Measurements from ENCODE around the gene TPRX1.
"Not testable (repeated sequence)": the region's sequence is repeated elsewhere in the genome, so short reads cannot be mapped to it uniquely, and the experiment has no call there.

Gene TPRX1

DNA sequence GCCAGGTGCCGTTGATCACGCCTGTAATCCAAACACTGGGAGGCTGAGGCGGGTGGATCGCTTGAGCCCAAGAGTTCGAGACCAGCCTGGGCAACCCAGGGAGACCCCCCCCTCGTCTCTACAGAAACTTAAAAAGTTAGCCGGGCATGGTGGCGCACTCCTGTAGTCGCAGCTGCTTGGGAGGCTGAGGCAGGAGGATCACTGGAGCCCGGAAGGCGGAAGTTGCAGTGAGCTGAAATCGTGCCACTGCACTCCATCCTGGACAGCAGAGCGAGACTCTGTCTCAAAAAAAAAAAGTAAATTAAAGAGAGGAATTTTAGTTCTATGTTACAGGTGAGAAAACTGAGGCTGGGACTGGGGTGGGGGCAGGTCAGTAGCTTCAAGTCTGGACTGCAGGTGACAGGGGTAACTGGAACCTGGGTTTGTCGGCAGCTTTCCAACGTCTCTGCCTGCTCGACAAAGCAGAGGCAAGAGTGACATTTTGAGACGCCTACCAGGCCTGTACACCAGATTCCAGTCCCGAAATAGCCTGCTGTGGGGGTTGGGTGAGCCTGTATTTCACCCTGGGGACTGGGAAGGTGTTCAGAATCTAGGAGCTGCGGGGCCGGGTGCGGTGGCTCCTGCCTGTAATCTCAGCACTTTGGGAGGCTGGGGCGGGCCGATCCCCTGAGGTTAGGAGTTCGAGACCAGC is 24.7 kb downstream of the TPRX1 start:
- peaks cover 7% of the 10 kb centered on the region for H3K27me3 ChIP-seq (ENCODE audit: control insufficient read depth, low read length)
- no peak overlapping the region for H3K27ac ChIP-seq (ENCODE audit: low read depth, low read length)
- no peaks in the 10 kb centered on the region for H3K79me2 ChIP-seq (ENCODE audit: control insufficient read depth, low read length)
- no peaks in the 10 kb centered on the region for H3K9me2 ChIP-seq (replicated peaks; ENCODE audit: control insufficient read depth, low read length)
- no peaks in the 10 kb centered on the region for H4K20me1 ChIP-seq (ENCODE audit: control insufficient read depth, insufficient read depth, low read depth, low read length)
- peak overlapping the region; percentile 72; the same call in 1 of the 2 replicates for H3K4me3 ChIP-seq (ENCODE audit: low read length)
- no peaks in the 10 kb centered on the region; the same call in 1 of the 2 replicates for H3F3A ChIP-seq (ENCODE audit: control insufficient read depth, insufficient read depth)
- no peaks in the 10 kb centered on the region for H3K9me3 ChIP-seq (ENCODE audit: control insufficient read depth, insufficient read depth, low read length)
- H3K4me1 ChIP-seq (ENCODE audit: control insufficient read depth, low read length): peaks cover 14% of the 10 kb centered on the region; the same call in 1 of the 2 replicates
- no peak for TF ChIP-seq EZH2phosphoT487 (IDR thresholded peaks at IDR 0.05; ENCODE audit: borderline replicate concordance, low read length)
- TF ChIP-seq, protein P1, sequence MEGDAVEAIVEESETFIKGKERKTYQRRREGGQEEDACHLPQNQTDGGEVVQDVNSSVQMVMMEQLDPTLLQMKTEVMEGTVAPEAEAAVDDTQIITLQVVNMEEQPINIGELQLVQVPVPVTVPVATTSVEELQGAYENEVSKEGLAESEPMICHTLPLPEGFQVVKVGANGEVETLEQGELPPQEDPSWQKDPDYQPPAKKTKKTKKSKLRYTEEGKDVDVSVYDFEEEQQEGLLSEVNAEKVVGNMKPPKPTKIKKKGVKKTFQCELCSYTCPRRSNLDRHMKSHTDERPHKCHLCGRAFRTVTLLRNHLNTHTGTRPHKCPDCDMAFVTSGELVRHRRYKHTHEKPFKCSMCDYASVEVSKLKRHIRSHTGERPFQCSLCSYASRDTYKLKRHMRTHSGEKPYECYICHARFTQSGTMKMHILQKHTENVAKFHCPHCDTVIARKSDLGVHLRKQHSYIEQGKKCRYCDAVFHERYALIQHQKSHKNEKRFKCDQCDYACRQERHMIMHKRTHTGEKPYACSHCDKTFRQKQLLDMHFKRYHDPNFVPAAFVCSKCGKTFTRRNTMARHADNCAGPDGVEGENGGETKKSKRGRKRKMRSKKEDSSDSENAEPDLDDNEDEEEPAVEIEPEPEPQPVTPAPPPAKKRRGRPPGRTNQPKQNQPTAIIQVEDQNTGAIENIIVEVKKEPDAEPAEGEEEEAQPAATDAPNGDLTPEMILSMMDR (IDR thresholded peaks at IDR 0.05; ENCODE audit: low read depth, low read length, poor library complexity, severe bottlenecking): no peak
- peak overlapping the region; percentile 74 for H3K4me2 ChIP-seq (ENCODE audit: low read length)
- no peaks in the 10 kb centered on the region for H3K36me3 ChIP-seq (ENCODE audit: control insufficient read depth, low read length)

DNA sequence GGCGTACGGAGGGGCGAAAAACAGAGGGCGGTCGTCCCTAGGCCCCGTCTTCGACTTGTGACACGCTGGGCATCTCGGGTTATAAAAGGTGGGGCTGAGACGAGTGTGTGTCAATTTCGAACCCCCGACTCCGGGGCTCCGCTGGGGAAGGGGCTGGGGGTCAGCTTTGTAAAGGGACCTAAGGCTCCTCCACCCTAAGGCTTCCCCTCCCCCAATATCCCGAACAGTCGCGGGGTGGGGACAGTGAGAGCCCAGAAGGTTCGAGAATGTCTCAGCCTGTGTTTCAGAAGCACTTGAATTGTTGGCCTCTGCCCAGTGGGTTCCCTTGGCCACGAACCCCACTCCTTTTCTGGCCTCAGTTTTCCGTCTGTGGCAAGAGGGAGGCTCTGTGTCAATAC is 25.4 kb downstream of the TPRX1 start:
- Histone ChIP-seq H3K27me3 (ENCODE audit: control insufficient read depth, low read length) (peaks cover 7% of the 10 kb centered on the region), H3K36me3 (ENCODE audit: control insufficient read depth, low read length) (no peaks in the 10 kb centered on the region), H3K4me1 (ENCODE audit: control insufficient read depth, low read length) (peaks cover 14% of the 10 kb centered on the region; the same call in 1 of the 2 replicates), H4K20me1 (ENCODE audit: control insufficient read depth, insufficient read depth, low read depth, low read length) (no peaks in the 10 kb centered on the region), H3K4me3 (ENCODE audit: low read length) (peak overlapping the region; percentile 72), H3F3A (ENCODE audit: control insufficient read depth, insufficient read depth) (no peaks in the 10 kb centered on the region; the same call in 1 of the 2 replicates), H3K9me2 (replicated peaks; ENCODE audit: control insufficient read depth, low read length) (no peaks in the 10 kb centered on the region), H3K79me2 (ENCODE audit: control insufficient read depth, low read length) (no peaks in the 10 kb centered on the region), H3K9me3 (ENCODE audit: control insufficient read depth, insufficient read depth, low read length) (no peaks in the 10 kb centered on the region), H3K27ac (ENCODE audit: low read depth, low read length) (no peak overlapping the region), H3K4me2 (ENCODE audit: low read length) (peak overlapping the region; percentile 74)
- TF ChIP-seq EZH2phosphoT487 (IDR thresholded peaks at IDR 0.05; ENCODE audit: borderline replicate concordance, low read length): no peak
- TF ChIP-seq, protein P1 (IDR thresholded peaks at IDR 0.05; ENCODE audit: low read depth, low read length, poor library complexity, severe bottlenecking): no peak

DNA sequence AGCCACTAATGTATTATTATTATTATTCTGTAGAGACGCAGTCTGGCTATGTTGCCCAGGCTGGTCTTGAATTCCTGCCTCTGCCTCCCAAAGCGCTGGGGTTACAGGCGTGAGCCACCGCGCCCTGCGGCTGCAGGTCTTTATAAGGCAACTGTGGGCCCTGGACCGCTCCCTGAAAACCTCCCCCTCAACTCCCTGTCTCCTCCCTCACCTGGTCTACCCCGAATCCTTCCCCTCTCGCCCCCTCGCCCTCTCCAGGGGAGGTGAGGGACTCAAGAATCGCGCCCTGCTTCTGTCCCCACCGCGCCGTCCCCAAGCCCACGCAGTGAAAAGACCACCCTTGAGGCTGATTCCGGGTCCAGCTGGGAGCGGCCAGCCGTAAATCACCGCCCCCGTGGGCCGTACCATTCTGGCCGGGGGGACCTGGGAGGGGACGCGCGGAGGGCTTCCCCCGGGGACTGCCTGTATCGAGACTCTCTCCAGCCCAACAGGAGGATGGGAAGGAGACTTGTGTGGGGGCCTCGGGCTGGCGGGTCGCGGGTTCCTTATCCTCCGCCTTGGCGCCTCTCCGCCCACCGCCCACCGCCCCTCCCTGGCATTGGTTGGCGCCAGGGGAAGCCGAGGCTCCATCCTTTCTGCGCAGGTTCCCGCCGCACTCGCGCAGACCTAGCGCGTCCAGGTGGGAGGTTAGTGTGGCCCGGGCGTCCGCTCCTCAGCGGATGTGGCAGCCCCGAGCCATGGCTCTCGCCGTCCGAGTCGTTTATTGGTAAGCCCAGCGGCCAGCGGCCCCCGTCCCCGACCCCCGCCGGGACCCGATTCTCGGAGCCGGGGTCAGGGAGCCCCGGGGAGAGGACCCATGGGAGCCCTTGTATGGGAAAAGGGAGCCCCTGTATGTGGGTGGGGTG is 26.1 kb downstream of the TPRX1 start, which contains the start of gene SELENOW:
Gene SELENOW, plus strand, starts transcription at position 655 of the 905 bp plus-strand sequence. Its CDS starts 83 bp downstream, at position 738.
- H3K9me2 ChIP-seq (replicated peaks; ENCODE audit: control insufficient read depth, low read length): no peaks in the 10 kb centered on the region
- H3K27ac ChIP-seq (ENCODE audit: low read depth, low read length): no peak within 1 kb of the TSS
- H3K27me3 ChIP-seq (ENCODE audit: control insufficient read depth, low read length): peaks cover 7% of the 10 kb centered on the region
- H3K4me2 ChIP-seq (ENCODE audit: low read length): peak within 1 kb of the TSS; percentile 74
- no peaks in the 10 kb centered on the region; the same call in 1 of the 2 replicates for H3F3A ChIP-seq (ENCODE audit: control insufficient read depth, insufficient read depth)
- H4K20me1 ChIP-seq (ENCODE audit: control insufficient read depth, insufficient read depth, low read depth, low read length): no peaks in the 10 kb centered on the region
- peak within 1 kb of the TSS; percentile 72 for H3K4me3 ChIP-seq (ENCODE audit: low read length)
- peaks cover 14% of the 10 kb centered on the region; the same call in 1 of the 2 replicates for H3K4me1 ChIP-seq (ENCODE audit: control insufficient read depth, low read length)
- no peaks in the 10 kb centered on the region for H3K79me2 ChIP-seq (ENCODE audit: control insufficient read depth, low read length)
- no peak for TF ChIP-seq EZH2phosphoT487 (IDR thresholded peaks at IDR 0.05; ENCODE audit: borderline replicate concordance, low read length)
- TF ChIP-seq, protein P1 (IDR thresholded peaks at IDR 0.05; ENCODE audit: low read depth, low read length, poor library complexity, severe bottlenecking): no peak
- no peaks in the 10 kb centered on the region for H3K9me3 ChIP-seq (ENCODE audit: control insufficient read depth, insufficient read depth, low read length)
- no peaks in the 10 kb centered on the region for H3K36me3 ChIP-seq (ENCODE audit: control insufficient read depth, low read length)

DNA sequence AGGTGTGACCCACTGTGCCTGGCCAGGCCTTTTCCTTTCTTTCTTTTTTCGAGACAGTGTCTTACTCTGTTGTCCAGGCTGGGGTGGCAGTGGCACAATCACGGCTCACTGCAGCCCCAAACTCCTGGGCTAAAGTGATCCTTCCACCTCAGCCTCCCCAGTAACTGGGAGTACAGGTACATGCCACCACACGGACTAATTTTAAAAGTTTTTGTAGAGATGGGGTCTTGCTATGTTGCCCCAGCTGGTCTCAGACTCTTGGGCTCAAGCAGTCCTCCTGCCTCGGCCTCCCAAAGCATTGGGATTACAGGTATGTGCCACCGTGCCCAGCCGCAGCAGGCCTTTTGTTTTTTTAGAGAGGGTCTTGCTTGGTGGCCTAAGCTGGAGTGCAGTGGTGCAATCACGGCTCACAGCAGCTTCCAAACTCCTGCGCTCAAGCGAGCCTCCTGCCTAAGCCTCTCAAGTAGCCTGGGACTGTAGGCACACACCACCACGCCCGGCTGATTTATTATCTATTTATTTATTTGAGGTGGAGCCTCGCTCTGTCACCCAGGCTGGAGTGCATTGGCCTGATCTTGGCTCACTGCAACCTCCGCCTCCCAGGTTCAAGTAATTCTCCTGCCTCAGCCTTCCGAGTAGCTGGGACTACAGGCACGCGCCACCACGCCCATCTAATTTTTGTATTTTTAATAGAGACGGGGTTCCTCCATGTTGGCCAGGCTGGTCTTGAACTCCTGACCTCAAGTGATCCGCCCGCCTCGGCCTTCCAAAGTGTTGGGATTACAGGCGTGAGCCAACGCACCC is 26.9 kb downstream of the TPRX1 start:
- H3K4me3 ChIP-seq (ENCODE audit: low read length): peak overlapping the region; percentile 72; the same call in 1 of the 2 replicates
- H3K27me3 ChIP-seq (ENCODE audit: control insufficient read depth, low read length); H3K79me2 ChIP-seq (ENCODE audit: control insufficient read depth, low read length); H3K36me3 ChIP-seq (ENCODE audit: control insufficient read depth, low read length); H4K20me1 ChIP-seq (ENCODE audit: control insufficient read depth, insufficient read depth, low read depth, low read length); H3F3A ChIP-seq (ENCODE audit: control insufficient read depth, insufficient read depth); H3K27ac ChIP-seq (ENCODE audit: low read depth, low read length); H3K9me3 ChIP-seq (ENCODE audit: control insufficient read depth, insufficient read depth, low read length); H3K9me2 ChIP-seq (replicated peaks; ENCODE audit: control insufficient read depth, low read length): not testable (repeated sequence)
- peak overlapping the region; percentile 74 for H3K4me2 ChIP-seq (ENCODE audit: low read length)
- H3K4me1 ChIP-seq (ENCODE audit: control insufficient read depth, low read length): peaks cover 14% of the 10 kb centered on the region; the same call in 1 of the 2 replicates

All from DOHH2 (cell line).